Measurements from ENCODE around the gene RUNX1.
"Not testable (repeated sequence)": the region's sequence is repeated elsewhere in the genome, so short reads cannot be mapped to it uniquely, and the experiment has no call there.

Gene RUNX1

GRCh38 chr21:34818662-34819158 is 230.4 kb downstream of the RUNX1 start:
- DNase-seq, result no peak

- no peak for DNase-seq
These were observed 231.1 kb downstream of the RUNX1 start for GRCh38 chr21:34817821-34818661.

- DNase-seq, result no peak
These were observed 233.0 kb downstream of the RUNX1 start for GRCh38 chr21:34815831-34816705.

GRCh38 chr21:34814529-34814951 is 234.6 kb downstream of the RUNX1 start:
- DNase-seq, result no peak

- DNase-seq, result no peak
These were observed 235.7 kb downstream of the RUNX1 start for GRCh38 chr21:34813266-34813894.

DNA sequence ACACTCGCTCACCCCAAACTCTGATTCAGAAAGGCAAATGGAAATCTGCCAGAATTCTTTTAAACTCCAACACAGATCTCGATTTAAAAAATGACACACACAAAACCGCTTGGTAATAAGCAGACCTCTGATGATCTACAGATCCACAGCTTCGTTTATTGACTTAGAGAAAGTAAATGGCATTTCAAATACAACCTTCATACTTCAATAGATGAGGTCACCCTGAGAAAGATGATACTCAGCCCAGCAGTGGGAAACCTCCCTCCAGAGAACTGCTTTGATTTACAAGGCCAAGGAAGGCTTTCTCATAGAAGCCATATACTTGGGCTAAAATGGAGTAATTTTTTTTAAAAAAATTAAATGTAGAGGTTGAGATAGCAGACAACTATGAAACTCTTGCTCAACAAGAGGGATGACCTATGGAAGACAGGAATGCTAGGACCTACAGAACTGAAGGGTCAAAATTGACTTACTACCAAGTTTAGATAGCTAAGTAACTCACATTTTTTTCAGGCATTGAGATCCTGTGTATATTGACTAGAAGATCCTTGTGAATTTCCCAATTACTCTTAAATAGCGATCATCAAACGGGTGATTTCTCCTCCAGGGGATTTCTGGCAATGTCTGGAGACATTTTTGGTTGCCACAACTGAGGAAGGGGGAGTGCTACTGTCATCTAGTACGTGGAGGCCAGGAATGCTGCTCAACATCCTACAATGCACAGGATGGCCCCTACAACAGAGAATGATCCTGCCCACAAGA is 236.4 kb downstream of the RUNX1 start:
- DNase-seq, result no peak

DNA sequence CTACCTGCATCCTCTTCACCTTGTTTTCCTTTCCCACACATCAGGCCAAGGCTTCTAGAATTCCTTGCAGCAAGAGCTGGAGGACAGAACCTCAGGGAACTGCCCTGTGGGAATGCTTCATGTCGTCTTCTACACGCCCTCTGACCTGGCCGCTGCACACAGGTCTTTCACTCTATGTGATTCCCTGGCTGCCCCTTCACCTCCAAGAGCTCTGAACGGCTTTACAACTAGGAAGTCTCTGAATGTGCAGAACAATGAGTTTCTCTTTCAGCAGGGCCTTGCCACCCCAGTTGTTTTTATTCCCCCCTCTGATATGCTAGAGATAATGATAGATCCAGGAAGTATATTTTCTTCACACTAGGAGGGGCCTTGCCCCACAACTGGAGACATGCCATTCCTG is 237.7 kb downstream of the RUNX1 start:
- no peak for DNase-seq

DNA sequence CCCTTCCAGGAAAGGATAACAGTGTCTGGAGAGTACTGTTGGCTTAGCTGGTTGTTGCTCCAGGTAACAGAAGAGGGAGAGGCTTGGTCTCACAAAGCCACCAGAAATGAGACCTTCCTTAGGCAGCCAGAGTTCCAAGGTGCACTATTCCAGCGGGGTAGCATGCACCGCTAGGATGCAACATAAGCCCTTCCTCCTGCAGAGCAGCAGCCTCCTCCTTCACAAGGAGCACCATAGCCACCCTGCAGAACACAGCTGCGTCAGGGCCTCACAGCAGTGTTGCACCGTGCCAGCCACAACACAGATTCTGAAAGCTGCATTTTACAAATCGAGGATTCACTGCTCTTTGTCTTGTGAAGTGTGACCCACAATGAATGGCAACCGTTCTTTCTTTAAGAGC is 238.3 kb downstream of the RUNX1 start:
- DNase-seq, result no peak

DNA sequence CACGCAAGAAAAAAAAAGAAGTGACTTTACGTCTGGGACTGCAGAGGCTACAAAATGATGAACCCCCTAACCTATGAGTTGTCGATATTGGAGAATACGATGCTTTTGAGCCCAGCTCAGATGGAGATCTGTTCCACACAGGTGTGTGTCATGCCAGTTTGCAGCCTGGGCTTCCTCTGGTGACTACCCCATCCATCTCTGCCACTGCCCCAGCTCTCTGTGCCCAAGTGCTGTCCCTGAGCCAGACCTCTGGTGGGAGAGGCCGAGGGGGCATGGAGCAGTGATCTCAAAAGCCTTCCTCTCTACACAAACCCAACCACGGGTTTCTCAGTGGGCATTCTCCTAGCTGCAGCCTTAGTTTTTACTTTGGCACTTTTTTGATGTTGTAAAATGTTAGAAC is 239.3 kb downstream of the RUNX1 start:
- DNase-seq, result no peak

DNA sequence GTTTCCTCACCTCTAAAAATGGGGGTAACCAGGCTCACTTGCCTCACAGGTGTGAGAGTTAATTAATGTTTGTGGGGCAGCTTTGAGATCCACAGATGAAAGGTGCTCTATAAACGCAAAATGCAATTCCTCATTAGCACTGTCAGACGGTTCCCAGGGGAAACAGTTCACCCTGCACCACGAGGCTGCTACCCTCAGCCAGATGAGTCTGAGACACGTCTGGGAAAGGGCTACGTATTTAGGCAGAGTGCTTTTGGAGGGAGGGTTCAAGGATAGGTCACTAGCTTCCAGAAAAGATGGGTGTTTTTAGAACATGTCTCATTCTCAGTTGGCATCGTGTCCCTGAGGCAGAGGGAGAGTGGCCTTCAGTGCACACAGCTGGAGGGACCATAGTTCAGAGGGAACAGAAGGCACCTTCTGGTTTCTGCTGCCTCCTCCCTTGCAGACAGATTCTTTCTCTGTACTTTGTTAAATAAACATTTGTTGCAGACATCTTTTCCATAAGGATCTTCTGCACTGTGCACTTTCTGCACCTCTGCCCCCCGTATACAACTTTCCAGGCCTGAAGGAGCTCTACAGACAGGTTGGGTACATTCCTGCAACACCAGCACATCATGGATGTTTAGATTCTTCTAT is 240.4 kb downstream of the RUNX1 start:
- no peak for DNase-seq

- no peak for DNase-seq
These were observed 241.1 kb downstream of the RUNX1 start for GRCh38 chr21:34807881-34808568.

DNA sequence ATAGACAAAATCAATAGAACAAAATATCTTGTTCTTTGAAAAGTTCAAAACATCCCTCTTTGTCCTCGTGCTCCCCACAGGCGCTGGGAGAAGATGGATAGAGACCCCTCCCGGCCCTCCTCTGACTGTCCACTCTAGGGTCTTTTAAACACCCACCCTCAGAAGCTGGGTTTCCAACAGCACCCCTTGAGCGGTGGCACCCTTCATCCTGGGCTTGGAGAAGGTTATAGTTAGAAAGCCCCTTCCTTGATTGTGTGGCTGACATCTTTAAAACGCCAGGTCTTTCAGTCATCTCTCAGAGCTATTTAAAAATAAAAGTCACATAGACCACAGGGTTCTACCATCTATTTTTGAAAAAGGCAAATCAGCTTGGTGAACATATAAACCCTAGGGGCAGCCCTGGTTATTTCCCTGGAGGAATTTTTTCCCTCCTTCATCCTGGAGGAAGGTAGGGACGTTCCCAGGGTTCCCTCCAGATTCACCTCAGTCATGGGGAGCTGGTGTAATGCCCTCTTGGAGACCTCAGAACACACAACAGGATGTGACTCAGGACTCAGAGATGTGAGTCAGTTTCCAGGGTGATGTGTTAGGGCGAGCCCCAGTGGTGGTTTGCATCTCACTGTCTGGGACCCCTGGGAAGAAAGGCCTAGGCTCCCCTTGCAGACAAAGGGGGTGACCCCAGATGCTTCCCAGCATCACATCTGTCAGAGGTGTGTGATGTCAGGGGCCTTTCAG is 241.8 kb downstream of the RUNX1 start:
- DNase-seq, result no peak

GRCh38 chr21:34806423-34806822 is 242.7 kb downstream of the RUNX1 start:
- no peak for DNase-seq

DNA sequence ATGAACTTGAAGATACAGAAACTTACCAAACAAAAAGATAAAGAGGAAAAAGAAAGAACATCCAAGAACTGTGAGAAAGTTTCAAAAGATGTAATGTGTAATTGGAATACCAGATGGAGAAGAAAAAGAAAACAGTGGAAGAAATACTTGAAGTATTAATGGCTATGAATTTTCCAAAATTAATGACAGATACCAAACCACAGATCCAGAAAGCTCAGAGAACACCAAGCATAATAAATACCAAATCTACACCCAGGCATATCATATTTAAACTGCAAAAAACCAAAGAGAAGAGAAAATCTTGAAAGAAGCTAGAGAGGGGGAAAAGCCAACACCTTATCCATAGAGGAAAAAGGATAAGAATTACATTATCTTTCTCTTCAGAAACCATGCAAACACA is 243.9 kb downstream of the RUNX1 start:
- DNase-seq, result no peak

GRCh38 chr21:34804584-34804983 is 244.5 kb downstream of the RUNX1 start:
- not testable (repeated sequence) for DNase-seq

DNA sequence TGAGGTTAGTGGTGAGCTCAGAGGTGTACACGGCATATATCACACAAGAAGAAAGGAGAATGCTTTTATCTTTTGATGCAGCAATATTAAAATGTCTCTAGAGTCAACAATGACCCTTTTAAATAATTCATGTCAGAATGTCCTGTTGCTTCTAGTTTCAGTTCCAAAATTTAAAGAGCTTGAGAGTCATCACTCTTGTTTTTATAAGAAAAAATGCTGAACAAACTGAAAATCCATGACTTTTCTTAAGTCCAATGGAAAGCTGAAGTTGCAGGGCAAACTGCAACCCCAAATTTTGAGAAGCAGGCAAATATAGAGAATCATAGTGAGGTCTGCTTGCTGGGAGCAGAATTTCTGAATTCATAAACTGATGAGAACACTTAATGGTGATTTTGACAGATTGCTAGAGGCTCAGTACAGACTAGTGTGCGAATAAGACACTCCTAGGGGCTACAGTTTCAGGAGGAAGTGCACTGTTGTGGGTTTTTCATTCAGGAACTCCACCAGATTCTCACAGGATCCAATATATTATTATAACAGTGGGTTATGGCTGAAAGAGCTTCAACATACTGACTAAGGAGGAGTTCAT is 245.2 kb downstream of the RUNX1 start:
- DNase-seq, result no peak

DNA sequence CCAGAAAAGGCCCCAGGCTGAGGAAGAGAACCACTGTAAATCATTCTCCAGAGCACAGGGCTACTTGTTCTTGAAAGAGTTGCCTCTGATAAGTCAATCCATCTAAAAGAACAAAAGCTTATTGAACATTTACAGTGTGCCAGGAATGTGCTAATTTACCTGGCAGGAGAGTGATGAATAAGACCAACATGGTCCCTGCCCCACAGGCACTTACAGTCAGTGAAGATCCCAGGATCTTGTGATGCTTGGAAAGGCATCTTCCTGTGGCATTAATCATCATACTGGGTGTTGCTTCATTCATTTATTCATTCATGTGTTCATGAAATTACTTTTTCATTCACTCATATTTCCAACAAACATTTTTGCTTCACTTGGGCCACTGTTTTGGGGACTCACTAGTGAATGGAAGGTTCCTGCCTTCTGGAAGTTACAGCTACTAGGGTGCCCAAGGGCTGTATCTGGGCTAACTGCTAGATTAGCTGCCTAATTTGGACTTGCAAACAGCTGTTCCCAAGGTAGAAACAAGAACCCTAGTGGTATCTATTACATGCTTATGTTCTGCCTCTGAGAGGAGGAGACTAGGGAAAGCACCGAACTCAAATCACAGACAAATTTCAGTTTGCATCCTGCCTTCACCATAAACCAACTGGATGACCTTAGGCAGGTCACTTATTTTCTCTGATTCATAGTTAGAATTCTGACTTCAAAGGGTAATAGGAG is 246.8 kb downstream of the RUNX1 start:
- DNase-seq, result no peak

DNA sequence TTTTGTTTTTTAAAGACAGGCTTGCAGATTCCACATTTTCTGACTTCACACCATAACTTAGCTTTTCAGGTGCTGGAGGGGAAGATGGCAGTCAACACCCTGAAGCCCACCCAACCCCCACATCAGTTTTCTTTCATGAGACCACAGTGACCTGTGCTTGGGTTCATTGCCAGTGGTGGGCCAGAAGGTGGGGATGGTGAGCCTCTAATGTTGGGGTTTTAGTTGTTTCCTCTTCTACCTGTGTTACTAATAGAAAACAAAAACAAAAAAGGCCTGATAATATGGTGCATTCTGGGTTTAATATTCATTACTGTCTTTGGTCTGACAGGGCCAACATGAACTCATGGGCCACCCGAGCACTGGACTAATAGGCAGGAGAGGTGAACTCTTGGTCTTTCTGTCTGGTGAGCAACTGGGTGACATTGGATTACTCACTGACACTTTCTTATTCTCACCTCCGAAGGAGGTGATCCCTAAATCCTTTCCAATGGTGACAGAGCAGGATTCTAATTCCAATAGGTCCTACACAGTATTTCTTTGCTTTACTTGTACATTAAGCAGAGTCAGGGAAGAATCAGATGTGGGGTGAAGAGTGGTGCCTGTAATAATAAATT is 247.5 kb downstream of the RUNX1 start:
- DNase-seq, result no peak

Data from retina (tissue), 1 donor.